ENCODE data around the gene MT1HL1. TPM values are rescaled to one million over a fixed set of nuclear protein-coding genes. Genes with fewer than 3 reads are reported as not detected.

The MT1HL1 gene
- total and polyA plus RNA-seq, 2 of the 8 experiments (the other 6 are each of a cell fraction or from before 2014, with no cell fraction given), result not detected

DNA sequence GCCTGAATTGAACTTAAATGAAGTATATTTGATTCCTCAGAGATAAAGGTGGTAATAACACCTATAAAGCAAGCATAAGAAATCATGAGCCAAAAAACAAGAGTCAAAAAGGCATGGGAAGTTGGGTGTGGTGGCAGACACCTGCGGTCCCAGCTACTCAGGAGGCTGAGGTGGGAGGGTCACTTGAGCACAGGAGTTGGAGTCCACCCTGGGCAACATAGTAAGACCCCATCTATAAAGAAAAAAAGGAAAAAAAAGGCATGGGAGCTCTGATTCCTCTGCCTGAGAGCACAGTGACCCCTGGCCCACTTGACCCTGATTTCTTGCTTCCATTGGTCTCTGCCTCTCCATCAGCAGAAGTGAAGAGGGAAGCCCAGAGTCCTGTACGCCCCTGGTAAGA lies 40.3 kb downstream of the MT1HL1 start:
- no peak overlapping the region for H3K18ac ChIP-seq (ENCODE audit: extremely low read depth, low read length)
- H2BK20ac ChIP-seq (ENCODE audit: low read length), result no peak overlapping the region
- H3K27ac ChIP-seq (ENCODE audit: low read depth, low read length), result no peak overlapping the region
- H2BK12ac ChIP-seq (ENCODE audit: low read depth, low read length), result no peak overlapping the region
- DNase-seq (ENCODE audit: low read depth in 1 of 2, low spot score in 2 of 2) (no peak), FAIRE-seq (no peak)
- H3K79me1 ChIP-seq (ENCODE audit: low read depth, low read length), result no peaks in the 10 kb centered on the region
- H3K56ac ChIP-seq (replicated peaks; ENCODE audit: insufficient read length, low read depth, low read length), result no peak overlapping the region
- H3K36me3 ChIP-seq (ENCODE audit: control insufficient read depth in 2 of 4, insufficient read depth in 4 of 4, low read length in 3 of 4), result no peaks in the 10 kb centered on the region
- no peak overlapping the region for H3K4me3 ChIP-seq (ENCODE audit: extremely low read depth in 1 of 4, insufficient read depth in 2 of 4, low read depth in 3 of 4, low read length in 4 of 4)
- no peak overlapping the region for H4K5ac ChIP-seq (ENCODE audit: insufficient read length, low read depth, low read length)
- no peak overlapping the region for H3K4me2 ChIP-seq (ENCODE audit: insufficient read depth in 1 of 2, low read depth in 2 of 2, low read length in 2 of 2)
- H4K8ac ChIP-seq (ENCODE audit: extremely low read depth, insufficient read depth, low read length), result no peak overlapping the region
- H3K27me3 ChIP-seq (replicated peaks in 1 of 4; ENCODE audit: control insufficient read depth in 3 of 4, extremely low read depth in 1 of 4, insufficient read depth in 3 of 4, low read length in 3 of 4), result no peaks in the 10 kb centered on the region
- CTCF ChIA-PET (ENCODE audit: partially characterized antibody), result no interaction called here
- H3K9ac ChIP-seq (replicated peaks in 1 of 4; ENCODE audit: extremely low read depth in 1 of 4, low read depth in 3 of 4, low read length in 3 of 4), result no peak overlapping the region
- no peaks in the 10 kb centered on the region for H3K23me2 ChIP-seq (ENCODE audit: low read depth, low read length)
- no peaks in the 10 kb centered on the region for H3K4me1 ChIP-seq (replicated peaks in 1 of 4; ENCODE audit: control insufficient read depth in 3 of 4, insufficient read depth in 4 of 4, low read length in 3 of 4)
- H2AK5ac ChIP-seq (ENCODE audit: low read depth, low read length), result no peak overlapping the region
- no peak overlapping the region for H2BK5ac ChIP-seq (ENCODE audit: low read depth, low read length)
- no peak overlapping the region for H3K4ac ChIP-seq (replicated peaks; ENCODE audit: insufficient read length, low read depth, low read length)
- no peaks in the 10 kb centered on the region for H4K20me1 ChIP-seq (replicated peaks in 1 of 2; ENCODE audit: control insufficient read depth in 1 of 2, insufficient read depth in 2 of 2, low read length in 2 of 2)
- peaks cover 0 to 2% of the 10 kb centered on the region in 2 experiments; a peak in 1 of 4 replicates for H3K9me3 ChIP-seq (ENCODE audit: insufficient read depth in 2 of 2, low read depth in 1 of 2, low read length in 1 of 2)
- no peak overlapping the region for H3K14ac ChIP-seq (ENCODE audit: insufficient read length)
- no peak overlapping the region for H2BK120ac ChIP-seq (replicated peaks; ENCODE audit: low read depth, low read length)
- H2AFZ ChIP-seq (ENCODE audit: low read length), result no peak overlapping the region
- H3K23ac ChIP-seq (ENCODE audit: insufficient read length), result no peak overlapping the region
- H4K91ac ChIP-seq (replicated peaks; ENCODE audit: insufficient read length, low read length), result no peak overlapping the region
- H2BK15ac ChIP-seq (ENCODE audit: low read length), result no peak overlapping the region
- 84% methylated on average over 2 of the region's 2 CpGs; no CpG with 5 or more reads in 1 of the 2 experiments for WGBS, 2 experiments (ENCODE audit: extremely low coverage in 1 of 2, insufficient coverage in 1 of 2, insufficient read length in 1 of 2, insufficient replicate concordance in 2 of 2, low coverage in 1 of 2, low lambda C conversion rate in 2 of 2, missing lambda C conversion rate in 1 of 2)
- POLR2A ChIA-PET (ENCODE audit: partially characterized antibody), result no interaction called here
- no peaks in the 10 kb centered on the region for H3K79me2 ChIP-seq (ENCODE audit: control insufficient read depth in 1 of 2, insufficient read depth in 2 of 2, low read length in 2 of 2)
- TF ChIP-seq SP4 (IDR thresholded peaks at IDR 0.05; ENCODE audit: low read length), result no peak
- no peak for TF ChIP-seq RFX5 (IDR thresholded peaks at IDR 0.05; ENCODE audit: borderline replicate concordance, low read depth, low read length)
- no peak for TF ChIP-seq HDAC6 (IDR thresholded peaks at IDR 0.05; ENCODE audit: low read depth, low read length)
- TF ChIP-seq KDM4A (IDR thresholded peaks at IDR 0.05; ENCODE audit: low read depth, low read length, severe bottlenecking), result no peak
- TF ChIP-seq CBX5 (IDR thresholded peaks at IDR 0.05; ENCODE audit: low read depth, low read length), result no peak
- TF ChIP-seq CREB1 (IDR thresholded peaks at IDR 0.05), result no peak
- TF ChIP-seq CTBP2 (IDR thresholded peaks at IDR 0.05; ENCODE audit: borderline replicate concordance, insufficient read depth, insufficient read length, low read length), result no peak
- TF ChIP-seq BCL11A (IDR thresholded peaks at IDR 0.05; ENCODE audit: low read depth in 2 of 2, low read length in 2 of 2), result no peak
- no peak for TF ChIP-seq HDAC2 (IDR thresholded peaks at IDR 0.05; ENCODE audit: borderline replicate concordance in 1 of 2, low read depth in 2 of 2, low read length in 2 of 2)
- TF ChIP-seq, protein P1, sequence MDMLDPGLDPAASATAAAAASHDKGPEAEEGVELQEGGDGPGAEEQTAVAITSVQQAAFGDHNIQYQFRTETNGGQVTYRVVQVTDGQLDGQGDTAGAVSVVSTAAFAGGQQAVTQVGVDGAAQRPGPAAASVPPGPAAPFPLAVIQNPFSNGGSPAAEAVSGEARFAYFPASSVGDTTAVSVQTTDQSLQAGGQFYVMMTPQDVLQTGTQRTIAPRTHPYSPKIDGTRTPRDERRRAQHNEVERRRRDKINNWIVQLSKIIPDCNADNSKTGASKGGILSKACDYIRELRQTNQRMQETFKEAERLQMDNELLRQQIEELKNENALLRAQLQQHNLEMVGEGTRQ (IDR thresholded peaks at IDR 0.05; ENCODE audit: low read length), result no peak
- TF ChIP-seq BACH1 (IDR thresholded peaks at IDR 0.05; ENCODE audit: low read length), result no peak
- no peak for TF ChIP-seq SP2 (IDR thresholded peaks at IDR 0.05; ENCODE audit: low read length)
- TF ChIP-seq POLR2A (IDR thresholded peaks at IDR 0.05; ENCODE audit: control extremely low read depth in 1 of 2, low read depth in 2 of 2, low read length in 2 of 2), result no peak
- TF ChIP-seq TAF1 (IDR thresholded peaks at IDR 0.05; ENCODE audit: low read depth, low read length), result no peak
- TF ChIP-seq PHF8 (conservative IDR thresholded peaks at IDR 0.05; ENCODE audit: low read depth, low read length), result no peak
